SK-N-SH (cell line): ENCODE measurements around the gene LGI4. TPM values are rescaled to one million over a fixed set of nuclear protein-coding genes. Genes with fewer than 3 reads are reported as not detected.

ENCODE experiments used
- CTCF ChIA-PET: fragments of 300-600, 350-600 bp; formaldehyde crosslinking; extraction: SDS; loops from one replicate; lab custom pipeline; 2021; lab: Yijun Ruan, JAX
- POLR2A ChIA-PET: fragments of 350-600 bp; sonication (Branson Sonifier 250); formaldehyde crosslinking; extraction: SDS; loops from one replicate; lab custom pipeline; 2020; ENCODE audit warnings: antibody characterized with exemption, inconsistent platforms; lab: Yijun Ruan, JAX
- DNase-seq: peaks from one replicate; pipeline ENCODE4 v3.0.0; 2012
- H2AFZ ChIP-seq: fragments of 200-600 bp; sonication (generic); 2 replicates; pipeline ENCODE4 v1.8.1; 2016; ENCODE audit warnings: antibody characterized with exemption, mild to moderate bottlenecking, low read depth
- H3F3A ChIP-seq: fragments of 200-600 bp; sonication (generic); replicated peaks from 2 replicates; pipeline ENCODE3; 2016; ENCODE audit warnings: antibody characterized with exemption, mild to moderate bottlenecking; ENCODE audit not compliant: insufficient read depth
- H3K27ac ChIP-seq, 2 experiments: fragments of 200-500 bp in 1 of 2; fragments of 200-600 bp in 1 of 2; sonication (Bioruptor generic) in 1 of 2; sonication (generic), shearing (Covaris generic) in 1 of 2; 2 replicates each; pipeline versions ENCODE4 v1.5.1 to v1.6.1; 2014 to 2016; ENCODE audit warnings: low read depth in 2 of 2, inconsistent platforms in 1 of 2, low read length in 1 of 2, mild to moderate bottlenecking in 1 of 2, mixed read lengths in 1 of 2
- H3K27me3 ChIP-seq: fragments of 200-600 bp; sonication (generic), shearing (Covaris generic); 2 replicates; pipeline ENCODE4 v1.6.1; 2016; ENCODE audit warnings: mixed run types; ENCODE audit not compliant: insufficient read depth
- H3K36me3 ChIP-seq, 2 experiments: fragments of 200-500 bp in 1 of 2; fragments of 200-600 bp in 1 of 2; sonication (Bioruptor generic) in 1 of 2; sonication (generic) in 1 of 2; replicated peaks in 1 of 2; 2 replicates each; pipeline versions ENCODE3 to v1.5.1; 2014 to 2016; ENCODE audit warnings: low read length in 1 of 2, mild to moderate bottlenecking in 1 of 2; ENCODE audit not compliant: insufficient read depth in 2 of 2, control insufficient read depth in 1 of 2
- H3K4me1 ChIP-seq, 2 experiments: fragments of 200-500 bp in 1 of 2; fragments of 200-600 bp in 1 of 2; sonication (Bioruptor generic) in 1 of 2; sonication (generic), shearing (Covaris generic) in 1 of 2; 2 replicates each; pipeline versions ENCODE4 v1.5.1 to v1.6.1; 2014 to 2016; ENCODE audit warnings: low read depth in 1 of 2, low read length in 1 of 2, mixed run types in 1 of 2; ENCODE audit not compliant: insufficient read depth in 2 of 2, control insufficient read depth in 1 of 2
- H3K4me2 ChIP-seq: fragments of 200-600 bp; sonication (generic), shearing (Covaris generic); 2 replicates; pipeline ENCODE4 v1.6.1; 2017; ENCODE audit warnings: mixed run types
- H3K4me3 ChIP-seq, 2 experiments: fragments of 200-500 bp in 1 of 2; fragments of 200-600 bp in 1 of 2; sonication (Bioruptor generic) in 1 of 2; sonication (generic), shearing (Covaris generic) in 1 of 2; 2 replicates each; pipeline versions ENCODE4 v1.5.1 to v1.8.1; 2014 to 2016; ENCODE audit warnings: low read depth in 2 of 2, inconsistent platforms in 1 of 2, low read length in 1 of 2, mild to moderate bottlenecking in 1 of 2, mixed read lengths in 1 of 2, moderate library complexity in 1 of 2
- H3K79me2 ChIP-seq: fragments of 200-600 bp; sonication (generic); 2 replicates; pipeline ENCODE4 v1.8.1; 2017; ENCODE audit warnings: mild to moderate bottlenecking; ENCODE audit not compliant: insufficient read depth
- H3K9ac ChIP-seq: fragments of 200-600 bp; sonication (generic); 2 replicates; pipeline ENCODE4 v1.6.1; 2017; ENCODE audit warnings: mixed run types
- H3K9me2 ChIP-seq: fragments of 200-600 bp; sonication (generic); 2 replicates; pipeline ENCODE4 v1.6.1; 2017; ENCODE audit warnings: mixed run types
- H3K9me3 ChIP-seq: fragments of 200-600 bp; sonication (generic); 2 replicates; pipeline ENCODE4 v1.6.1; 2017; ENCODE audit warnings: mixed run types, mild to moderate bottlenecking, moderate library complexity
- H4K20me1 ChIP-seq: fragments of 200-600 bp; sonication (generic); 2 replicates; pipeline ENCODE4 v1.6.1; 2017; ENCODE audit warnings: mild to moderate bottlenecking, mixed run types; ENCODE audit not compliant: insufficient read depth
- CHD2 ChIP-seq: fragments of 150-350 bp; IDR thresholded peaks from 2 replicates; pipeline ENCODE4 v1.6.1; 2018; ENCODE audit warnings: low read length; ENCODE audit not compliant: partially characterized antibody
- EZH2phosphoT487 ChIP-seq: fragments of 200-600 bp; sonication (generic); IDR thresholded peaks from 2 replicates; pipeline ENCODE4 v1.6.1; 2017; ENCODE audit warnings: low read depth, mixed run types, mild to moderate bottlenecking, antibody characterized with exemption, moderate library complexity, borderline replicate concordance
- GATA2 ChIP-seq: sonication (generic); formaldehyde crosslinking; IDR thresholded peaks from 2 replicates; pipeline ENCODE4 v1.5.0; 2020; ENCODE audit warnings: mild to moderate bottlenecking, missing genetic modification reagents
- JUND ChIP-seq: IDR thresholded peaks from 2 replicates; pipeline ENCODE4 v1.4.0; 2012
- RAD21 ChIP-seq: IDR thresholded peaks from 2 replicates; pipeline ENCODE4 v1.6.1; 2012; ENCODE audit warnings: mild to moderate bottlenecking, low read length
- SIN3A ChIP-seq: IDR thresholded peaks from 2 replicates; pipeline ENCODE4 v1.6.1; 2012; ENCODE audit warnings: low read depth, mild to moderate bottlenecking, low read length, moderate library complexity, borderline replicate concordance
- SMC3 ChIP-seq: IDR thresholded peaks from 2 replicates; pipeline ENCODE4 v1.6.1; 2012; ENCODE audit warnings: low read depth, low read length, improper control_type of control experiment
- YY1 ChIP-seq: IDR thresholded peaks from 2 replicates; pipeline ENCODE4 v1.4.0; 2012; ENCODE audit warnings: low read depth, mild to moderate bottlenecking
- WGBS: methylation state at CpG from one replicate; pipeline ENCODE4 v1.1.6; 2017; ENCODE audit warnings: low lambda C conversion rate; 5-methylcytosine and 5-hydroxymethylcytosine counted together
- polyA plus RNA-seq, 3 experiments: library from polyadenylated mRNA; depleted of rRNA; stranded (reverse); fragments of >200 nt; gene quantifications; 2 replicates each; pipeline ENCODE4 v1.2.3, GENCODE V29; 2012
- TF ChIP-seq, protein P1 (sequence below): fragments of 150-350 bp; IDR thresholded peaks from 2 replicates; pipeline ENCODE4 v1.6.1; 2016; ENCODE audit warnings: mild to moderate bottlenecking, low read depth, low read length
- TF ChIP-seq, protein P2 (sequence below): IDR thresholded peaks from 2 replicates; pipeline ENCODE4 v1.6.1; 2012; ENCODE audit warnings: mild to moderate bottlenecking, low read depth, low read length, moderate library complexity
- TF ChIP-seq, protein P3 (sequence below): IDR thresholded peaks from 2 replicates; pipeline ENCODE4; 2012

The LGI4 gene
- polyA plus RNA-seq, 1 of the 3 experiments (the other 2 are of a cell fraction): 0.05 TPM

DNA sequence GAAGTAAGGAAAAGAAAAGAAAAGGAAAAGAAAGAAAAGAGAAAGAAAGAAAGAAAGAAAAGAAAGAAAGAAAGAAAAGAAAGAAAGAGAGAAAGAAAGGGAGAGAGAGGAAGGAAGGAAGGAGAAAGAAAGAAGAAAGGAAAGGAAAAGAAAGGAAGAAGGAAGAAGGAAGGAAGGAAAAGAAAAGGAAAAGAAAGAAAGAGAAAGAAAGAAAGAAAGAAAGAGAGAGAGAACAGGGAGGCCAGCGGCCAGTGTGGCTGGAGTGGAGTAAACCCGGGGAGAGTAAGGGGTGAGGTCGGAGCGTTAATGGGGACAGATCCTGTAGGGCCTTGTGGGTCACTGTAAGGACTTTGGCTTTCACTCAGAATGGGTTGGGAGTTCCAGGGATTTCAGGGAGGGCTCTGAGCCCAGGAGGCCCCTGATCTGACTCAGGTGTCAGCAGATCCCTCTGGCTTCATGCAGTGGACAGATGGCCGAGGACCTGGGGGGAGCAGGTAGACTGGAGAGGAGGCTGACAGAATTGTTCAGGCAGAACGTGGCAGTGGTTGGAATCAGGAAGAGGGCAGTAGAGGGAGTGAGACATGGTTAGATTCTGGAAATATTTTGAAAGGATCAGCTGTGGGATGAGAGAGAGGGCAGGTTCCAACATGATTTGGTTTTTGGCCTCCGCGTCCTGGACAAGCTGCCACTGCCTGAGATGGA lies 39.0 kb downstream of the LGI4 start:
- Histone ChIP-seq H3K27ac (no peak overlapping the region), H3K4me2 (no peak overlapping the region), H4K20me1 (no peaks in the 10 kb centered on the region), H3K9me3 (no peaks in the 10 kb centered on the region), H3K9me2 (no peaks in the 10 kb centered on the region), H3K27me3 (no peaks in the 10 kb centered on the region), H3K36me3 (no peaks in the 10 kb centered on the region), H2AFZ (no peak overlapping the region), H3F3A (no peaks in the 10 kb centered on the region), H3K9ac (no peak overlapping the region), H3K4me3 (no peak overlapping the region), H3K4me1 (peaks cover 0 to 13% of the 10 kb centered on the region in 2 experiments; a peak in 1 of 4 replicates), H3K79me2 (no peaks in the 10 kb centered on the region)
- no peak for DNase-seq
- no peak for TF ChIP-seq RAD21
- TF ChIP-seq JUND: no peak
- TF ChIP-seq EZH2phosphoT487: no peak
- TF ChIP-seq SMC3: no peak
- TF ChIP-seq, protein P1, sequence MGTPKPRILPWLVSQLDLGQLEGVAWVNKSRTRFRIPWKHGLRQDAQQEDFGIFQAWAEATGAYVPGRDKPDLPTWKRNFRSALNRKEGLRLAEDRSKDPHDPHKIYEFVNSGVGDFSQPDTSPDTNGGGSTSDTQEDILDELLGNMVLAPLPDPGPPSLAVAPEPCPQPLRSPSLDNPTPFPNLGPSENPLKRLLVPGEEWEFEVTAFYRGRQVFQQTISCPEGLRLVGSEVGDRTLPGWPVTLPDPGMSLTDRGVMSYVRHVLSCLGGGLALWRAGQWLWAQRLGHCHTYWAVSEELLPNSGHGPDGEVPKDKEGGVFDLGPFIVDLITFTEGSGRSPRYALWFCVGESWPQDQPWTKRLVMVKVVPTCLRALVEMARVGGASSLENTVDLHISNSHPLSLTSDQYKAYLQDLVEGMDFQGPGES: no peak
- TF ChIP-seq, protein P2, sequence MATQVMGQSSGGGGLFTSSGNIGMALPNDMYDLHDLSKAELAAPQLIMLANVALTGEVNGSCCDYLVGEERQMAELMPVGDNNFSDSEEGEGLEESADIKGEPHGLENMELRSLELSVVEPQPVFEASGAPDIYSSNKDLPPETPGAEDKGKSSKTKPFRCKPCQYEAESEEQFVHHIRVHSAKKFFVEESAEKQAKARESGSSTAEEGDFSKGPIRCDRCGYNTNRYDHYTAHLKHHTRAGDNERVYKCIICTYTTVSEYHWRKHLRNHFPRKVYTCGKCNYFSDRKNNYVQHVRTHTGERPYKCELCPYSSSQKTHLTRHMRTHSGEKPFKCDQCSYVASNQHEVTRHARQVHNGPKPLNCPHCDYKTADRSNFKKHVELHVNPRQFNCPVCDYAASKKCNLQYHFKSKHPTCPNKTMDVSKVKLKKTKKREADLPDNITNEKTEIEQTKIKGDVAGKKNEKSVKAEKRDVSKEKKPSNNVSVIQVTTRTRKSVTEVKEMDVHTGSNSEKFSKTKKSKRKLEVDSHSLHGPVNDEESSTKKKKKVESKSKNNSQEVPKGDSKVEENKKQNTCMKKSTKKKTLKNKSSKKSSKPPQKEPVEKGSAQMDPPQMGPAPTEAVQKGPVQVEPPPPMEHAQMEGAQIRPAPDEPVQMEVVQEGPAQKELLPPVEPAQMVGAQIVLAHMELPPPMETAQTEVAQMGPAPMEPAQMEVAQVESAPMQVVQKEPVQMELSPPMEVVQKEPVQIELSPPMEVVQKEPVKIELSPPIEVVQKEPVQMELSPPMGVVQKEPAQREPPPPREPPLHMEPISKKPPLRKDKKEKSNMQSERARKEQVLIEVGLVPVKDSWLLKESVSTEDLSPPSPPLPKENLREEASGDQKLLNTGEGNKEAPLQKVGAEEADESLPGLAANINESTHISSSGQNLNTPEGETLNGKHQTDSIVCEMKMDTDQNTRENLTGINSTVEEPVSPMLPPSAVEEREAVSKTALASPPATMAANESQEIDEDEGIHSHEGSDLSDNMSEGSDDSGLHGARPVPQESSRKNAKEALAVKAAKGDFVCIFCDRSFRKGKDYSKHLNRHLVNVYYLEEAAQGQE: no peak
- no peak for TF ChIP-seq YY1
- no peak for TF ChIP-seq SIN3A
- TF ChIP-seq, protein P3, sequence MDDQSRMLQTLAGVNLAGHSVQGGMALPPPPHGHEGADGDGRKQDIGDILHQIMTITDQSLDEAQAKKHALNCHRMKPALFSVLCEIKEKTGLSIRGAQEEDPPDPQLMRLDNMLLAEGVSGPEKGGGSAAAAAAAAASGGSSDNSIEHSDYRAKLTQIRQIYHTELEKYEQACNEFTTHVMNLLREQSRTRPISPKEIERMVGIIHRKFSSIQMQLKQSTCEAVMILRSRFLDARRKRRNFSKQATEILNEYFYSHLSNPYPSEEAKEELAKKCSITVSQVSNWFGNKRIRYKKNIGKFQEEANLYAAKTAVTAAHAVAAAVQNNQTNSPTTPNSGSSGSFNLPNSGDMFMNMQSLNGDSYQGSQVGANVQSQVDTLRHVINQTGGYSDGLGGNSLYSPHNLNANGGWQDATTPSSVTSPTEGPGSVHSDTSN: no peak
- TF ChIP-seq CHD2: no peak
- no peak for TF ChIP-seq GATA2 (CRISPR knock-in tag)
- CTCF ChIA-PET: interaction anchor here (0.6 to 5.2 kb wide), 6 partner anchors 16 to 52 kb away, joined by 3 to 27 read pairs (median 3); partner anchors contain the start of gene LGI4
- POLR2A ChIA-PET: no interaction called here
- 67% methylated on average over 8 of the region's 8 CpGs for WGBS
